ENCODE results near the gene RASGEF1B.
"Not testable (repeated sequence)": the region's sequence is repeated elsewhere in the genome, so short reads cannot be mapped to it uniquely, and the experiment has no call there.

Gene RASGEF1B

GRCh38 chr4:81498046-81498445 lies 26.3 kb upstream of the RASGEF1B start:
- no peak for DNase-seq

- no peak for DNase-seq
Measured at GRCh38 chr4:81495345-81495744, 23.6 kb upstream of the RASGEF1B start.

- no peak for DNase-seq
Measured at GRCh38 chr4:81494031-81494431, 22.3 kb upstream of the RASGEF1B start.

GRCh38 chr4:81492606-81493230 lies 21.0 kb upstream of the RASGEF1B start:
- no peak for DNase-seq

- no peak for DNase-seq
Measured at GRCh38 chr4:81491943-81492342, 20.2 kb upstream of the RASGEF1B start.

- no peak for DNase-seq
Measured at GRCh38 chr4:81490403-81491160, 18.9 kb upstream of the RASGEF1B start.

GRCh38 chr4:81486502-81486901 lies 14.8 kb upstream of the RASGEF1B start:
- DNase-seq: no peak

- no peak for DNase-seq
Measured at GRCh38 chr4:81485310-81485980, 13.7 kb upstream of the RASGEF1B start.

- DNase-seq: no peak
Measured at GRCh38 chr4:81482326-81482725, 10.6 kb upstream of the RASGEF1B start.

GRCh38 chr4:81481151-81481550 lies 9.4 kb upstream of the RASGEF1B start:
- no peak for DNase-seq

- not testable (repeated sequence) for DNase-seq
Measured at GRCh38 chr4:81479573-81479972, 7.9 kb upstream of the RASGEF1B start.

- DNase-seq: not testable (repeated sequence)
Measured at GRCh38 chr4:81473331-81474265, 1.9 kb upstream of the RASGEF1B start.

- no peak for DNase-seq
Measured at GRCh38 chr4:81472281-81473182, 825 bp upstream of the RASGEF1B start.

- no peak for DNase-seq
Measured at GRCh38 chr4:81471298-81471587, 464 bp downstream of the RASGEF1B start.

GRCh38 chr4:81470456-81471297 lies 1.0 kb downstream of the RASGEF1B start:
- peak; percentile 25 for DNase-seq

- no peak for DNase-seq
Measured at GRCh38 chr4:81469781-81470455, 1.8 kb downstream of the RASGEF1B start.

- no peak for DNase-seq
Measured at GRCh38 chr4:81468678-81469077, 3.0 kb downstream of the RASGEF1B start.

- no peak for DNase-seq
Measured at GRCh38 chr4:81467672-81467964, 4.1 kb downstream of the RASGEF1B start.

- peak; percentile 61 for DNase-seq
Measured at GRCh38 chr4:81466841-81467671, 4.7 kb downstream of the RASGEF1B start.

Data from stimulated activated CD4-positive, alpha-beta T cell treated with anti-CD3 and anti-CD28 coated beads, Interleukin-12 subunit alpha, Interleukin-12 subunit beta, amount 100 ng/mL, for 4 hours (primary cell).